Psoas muscle (tissue), 8 donors: ENCODE data around the gene MAST4. TPM values are rescaled to one million over a fixed set of nuclear protein-coding genes. Genes with fewer than 3 reads are reported as not detected.

Experiments used
- ATAC-seq, 4 donors: fragments of 200-7000 bp; cut with Tn5 transposase; one replicate each; pipeline ENCODE4 v1.9.1; 2020; ENCODE audit warnings: moderate library complexity in 3 of 4, mild to moderate bottlenecking in 2 of 4
- DNase-seq, 2 donors: peaks; one replicate each; pipeline ENCODE4 v3.0.0-alpha.2; 2020
- H3K27ac ChIP-seq: fragments of 200-600 bp; one replicate; pipeline ENCODE4 v1.8.0; 2022
- H3K27me3 ChIP-seq, 3 donors: fragments of 200-600 bp in 1 of 3; one replicate each; pipeline versions ENCODE4 v1.6.1 to v1.8.0; 2013 to 2022; ENCODE audit warnings: low read length in 2 of 3, mild to moderate bottlenecking in 2 of 3, moderate library complexity in 1 of 3; ENCODE audit not compliant: insufficient read depth in 3 of 3
- H3K36me3 ChIP-seq, 2 donors: fragments of 200-600 bp in 1 of 2; one replicate each; pipeline versions ENCODE4 v1.6.1 to v1.8.0; 2013 to 2022; ENCODE audit warnings: low read depth in 1 of 2, mild to moderate bottlenecking in 1 of 2, moderate library complexity in 1 of 2; ENCODE audit not compliant: insufficient read depth in 1 of 2
- H3K4me1 ChIP-seq: fragments of 200-600 bp; one replicate; pipeline ENCODE4 v1.8.0; 2022
- H3K4me3 ChIP-seq: fragments of 200-600 bp; one replicate; pipeline ENCODE4 v1.8.0; 2022; ENCODE audit warnings: mild to moderate bottlenecking
- H3K9me3 ChIP-seq: fragments of 200-600 bp; one replicate; pipeline ENCODE4 v1.8.0; 2022
- WGBS, 3 donors: extraction: QIAGEN DNeasy Blood & Tissue Kit; methylation state at CpG; one replicate each; pipeline versions ENCODE4 v1.1.6 to v1.1.7; 2013; 5-methylcytosine and 5-hydroxymethylcytosine counted together
- intact Hi-C, 2 donors: fragments of 100-400 bp; cut with DNase I; formaldehyde crosslinking; loops; one replicate each; pipeline versions ENCODE4 v1.11.0 to v1.14.2; 2022
- polyA plus RNA-seq, 3 donors: library from polyadenylated mRNA; stranded (reverse); fragments of 200-250 nt; gene quantifications; one replicate each; pipeline ENCODE4 v1.2.3, GENCODE V29; 2013
- total RNA-seq, 4 donors: library from RNA; stranded (reverse); fragmentation: NEBNext Ultra II Directional in 2 of 4; extraction: Animal tissue kit (Norgen Biotek cat#: 25700) in 2 of 4; gene quantifications; one replicate each; pipeline versions ENCODE4 v1.2.1 to v1.2.4, GENCODE V29; 2021 to 2023
- TF ChIP-seq, protein P1 (sequence below): fragments of 200-600 bp; IDR thresholded peaks from one replicate; pipeline ENCODE4 v1.8.0; 2022; ENCODE audit warnings: antibody characterized with exemption
- donor health status: healthy with polysubstance abuse.
- donor health status: DM: no; HTN: no; CAD: no; lungs with moderate emphysema.
- donor health status: Bipolar disorder and iron deficiency.
- donor health status: healthy.
- donor health status: DM: yes; HTN: yes; CAD: no.
- donor health status: DM: no; HTN: no; CAD: no.
- donor health status: DM: no; HTN: no; CAD: no.
- donor health status: DM: yes; HTN: yes; CAD: no.

The MAST4 gene
- total and polyA plus RNA-seq, 7 donors, result 3.2 to 123 (median 12.1) TPM

DNA sequence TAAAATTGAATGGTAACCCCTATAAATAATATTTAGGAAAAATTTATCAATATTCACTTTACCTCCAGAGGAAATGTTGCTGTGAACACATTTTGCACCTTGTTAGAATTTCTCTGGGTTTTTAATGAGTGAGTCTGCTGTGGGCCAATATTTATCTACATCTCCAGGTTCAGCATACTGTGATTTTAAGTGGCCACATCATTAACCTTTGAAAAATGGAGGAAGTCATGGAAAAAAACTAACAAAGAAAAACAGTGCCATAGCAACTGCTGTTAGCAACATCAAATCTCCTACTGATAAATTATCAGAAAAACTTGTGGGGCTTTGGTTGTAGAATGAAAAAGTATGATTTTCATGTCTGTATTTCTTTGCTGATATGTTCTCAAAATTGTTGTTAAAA lies 545.5 kb downstream of the MAST4 start:
- TF ChIP-seq, protein P1, sequence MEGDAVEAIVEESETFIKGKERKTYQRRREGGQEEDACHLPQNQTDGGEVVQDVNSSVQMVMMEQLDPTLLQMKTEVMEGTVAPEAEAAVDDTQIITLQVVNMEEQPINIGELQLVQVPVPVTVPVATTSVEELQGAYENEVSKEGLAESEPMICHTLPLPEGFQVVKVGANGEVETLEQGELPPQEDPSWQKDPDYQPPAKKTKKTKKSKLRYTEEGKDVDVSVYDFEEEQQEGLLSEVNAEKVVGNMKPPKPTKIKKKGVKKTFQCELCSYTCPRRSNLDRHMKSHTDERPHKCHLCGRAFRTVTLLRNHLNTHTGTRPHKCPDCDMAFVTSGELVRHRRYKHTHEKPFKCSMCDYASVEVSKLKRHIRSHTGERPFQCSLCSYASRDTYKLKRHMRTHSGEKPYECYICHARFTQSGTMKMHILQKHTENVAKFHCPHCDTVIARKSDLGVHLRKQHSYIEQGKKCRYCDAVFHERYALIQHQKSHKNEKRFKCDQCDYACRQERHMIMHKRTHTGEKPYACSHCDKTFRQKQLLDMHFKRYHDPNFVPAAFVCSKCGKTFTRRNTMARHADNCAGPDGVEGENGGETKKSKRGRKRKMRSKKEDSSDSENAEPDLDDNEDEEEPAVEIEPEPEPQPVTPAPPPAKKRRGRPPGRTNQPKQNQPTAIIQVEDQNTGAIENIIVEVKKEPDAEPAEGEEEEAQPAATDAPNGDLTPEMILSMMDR, result no peak
- ATAC-seq (no peak), DNase-seq (no peak)
- H3K9me3 ChIP-seq, result no peaks in the 10 kb centered on the region
- peaks cover 20 to 97% of the 10 kb centered on the region in 2 donors for H3K36me3 ChIP-seq
- no peak overlapping the region for H3K27ac ChIP-seq
- H3K4me1 ChIP-seq, result no peaks in the 10 kb centered on the region
- H3K4me3 ChIP-seq, result no peak overlapping the region
- intact Hi-C loops, result no loop called here
- no peaks in the 10 kb centered on the region for H3K27me3 ChIP-seq

DNA sequence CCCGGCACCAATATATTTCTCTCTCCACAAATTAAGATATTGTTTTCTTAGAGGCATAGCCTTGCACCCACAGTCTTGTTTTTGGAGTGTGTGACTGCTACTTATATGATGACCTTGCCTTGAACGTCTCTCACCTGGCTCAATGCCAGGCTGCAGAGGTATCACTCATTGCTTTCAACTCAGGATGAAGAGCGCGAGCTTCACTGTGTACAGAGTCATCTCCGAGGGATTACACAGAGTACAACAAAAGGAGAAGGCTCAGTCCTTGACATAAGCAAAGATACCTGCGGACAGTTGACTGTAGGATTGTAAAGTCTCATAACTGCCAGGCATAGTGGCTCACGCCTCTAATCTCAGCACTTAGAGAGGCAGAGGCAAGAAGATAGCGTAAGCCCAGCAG lies 546.6 kb downstream of the MAST4 start:
- Histone ChIP-seq H3K4me1 (no peaks in the 10 kb centered on the region), H3K36me3 (peaks cover 16 to 97% of the 10 kb centered on the region in 2 donors), H3K9me3 (no peaks in the 10 kb centered on the region), H3K27ac (no peak overlapping the region), H3K4me3 (no peak overlapping the region), H3K27me3 (no peaks in the 10 kb centered on the region)
- no peak for DNase-seq
- ATAC-seq, result no peak
- TF ChIP-seq, protein P1, result no peak
- 88 to 91% (median 88%) methylated on average over 8 of the region's 8 CpGs for WGBS, 3 donors
- intact Hi-C loops, result no loop called here

- Histone ChIP-seq H3K4me3 (no peak overlapping the region), H3K36me3 (peaks cover 16 to 97% of the 10 kb centered on the region in 2 donors), H3K9me3 (no peaks in the 10 kb centered on the region), H3K27ac (no peak overlapping the region), H3K4me1 (no peaks in the 10 kb centered on the region), H3K27me3 (no peaks in the 10 kb centered on the region)
- intact Hi-C loops, result no loop called here
- TF ChIP-seq, protein P1, result no peak
- ATAC-seq (no peak), DNase-seq (no peak)
- 93 to 95% (median 94%) methylated on average over 2 of the region's 2 CpGs for WGBS, 3 donors
Observed at GRCh38 chr5:67143549-67143948, 547.4 kb downstream of the MAST4 start.

DNA sequence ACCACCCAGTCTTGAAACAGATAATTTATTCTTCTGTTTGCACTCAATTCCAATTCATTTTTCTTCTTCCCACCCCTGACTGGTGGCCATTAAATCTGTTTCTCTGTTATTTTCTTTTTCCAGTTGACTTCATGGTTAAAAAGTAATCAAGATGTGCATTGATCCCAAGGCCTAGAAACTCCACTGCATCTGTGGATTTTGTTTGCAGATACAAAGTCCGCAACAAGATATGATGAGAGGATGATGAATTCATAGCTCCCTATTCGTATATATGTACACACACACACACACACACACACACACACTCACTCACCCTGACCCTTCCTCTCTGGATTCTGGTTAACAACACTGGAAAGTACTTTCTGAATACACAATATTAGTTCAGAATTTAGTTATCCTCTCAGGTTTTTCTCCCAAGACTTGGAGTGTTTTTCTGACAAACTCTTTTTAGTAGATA lies 548.0 kb downstream of the MAST4 start:
- H3K27me3 ChIP-seq, result no peaks in the 10 kb centered on the region
- DNase-seq (no peak), ATAC-seq (no peak)
- TF ChIP-seq, protein P1, result no peak
- no peak overlapping the region for H3K4me3 ChIP-seq
- intact Hi-C loops, result no loop called here
- H3K36me3 ChIP-seq, result peaks cover 12 to 95% of the 10 kb centered on the region in 2 donors
- H3K27ac ChIP-seq, result no peak overlapping the region
- 93 to 97% (median 96%) methylated on average over 2 of the region's 2 CpGs for WGBS, 3 donors
- no peaks in the 10 kb centered on the region for H3K4me1 ChIP-seq
- H3K9me3 ChIP-seq, result no peaks in the 10 kb centered on the region

- no peak overlapping the region for H3K4me3 ChIP-seq
- TF ChIP-seq, protein P1, result no peak
- H3K27me3 ChIP-seq, result no peaks in the 10 kb centered on the region
- WGBS, 3 donors, result 88 to 100% (median 95%) methylated on average over 1 of the region's 1 CpG
- intact Hi-C loops, result no loop called here
- DNase-seq (no peak), ATAC-seq (no peak)
- H3K9me3 ChIP-seq, result no peaks in the 10 kb centered on the region
- H3K4me1 ChIP-seq, result no peaks in the 10 kb centered on the region
- peaks cover 15 to 98% of the 10 kb centered on the region in 2 donors for H3K36me3 ChIP-seq
- no peak overlapping the region for H3K27ac ChIP-seq
Observed at GRCh38 chr5:67146574-67146973, 550.4 kb downstream of the MAST4 start.
